GM19328 (cell line): Measurements from ENCODE around the gene ZNF683.
"Not testable (repeated sequence)": the region's sequence is repeated elsewhere in the genome, so short reads cannot be mapped to it uniquely, and the experiment has no call there.

Source experiments
- ATAC-seq: cut with Tn5 transposase; IDR thresholded peaks from one replicate; pipeline ENCODE4 v1.9.1; 2021; ENCODE audit warnings: mild to moderate bottlenecking, moderate library complexity; ENCODE audit not compliant: unreplicated experiment

The ZNF683 gene

DNA sequence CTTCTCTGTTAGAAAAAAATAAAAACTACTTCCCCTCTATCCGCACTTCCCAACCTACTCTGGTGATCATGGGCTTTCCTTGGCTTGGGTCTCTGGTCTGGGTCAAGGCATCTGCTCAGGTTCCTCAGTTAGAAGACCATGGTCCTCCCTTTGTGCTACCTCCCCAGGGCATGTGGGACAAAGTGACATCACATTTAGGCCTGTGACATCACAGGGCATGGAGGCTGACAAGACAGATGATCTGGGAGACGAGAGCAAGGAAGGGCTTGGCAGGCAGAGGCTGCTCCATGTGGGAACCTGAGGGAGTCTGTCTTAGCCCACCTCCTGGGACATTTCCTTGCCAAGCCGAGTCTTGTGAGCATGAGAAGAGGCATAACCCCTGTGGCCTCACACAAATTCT, at the start of gene ZNF683:
Gene ZNF683 (minus strand): TSS at position 140 of the 400 bp plus-strand sequence. CDS start 4,179 bp downstream, outside the sequence.
- not testable (repeated sequence) for ATAC-seq

DNA sequence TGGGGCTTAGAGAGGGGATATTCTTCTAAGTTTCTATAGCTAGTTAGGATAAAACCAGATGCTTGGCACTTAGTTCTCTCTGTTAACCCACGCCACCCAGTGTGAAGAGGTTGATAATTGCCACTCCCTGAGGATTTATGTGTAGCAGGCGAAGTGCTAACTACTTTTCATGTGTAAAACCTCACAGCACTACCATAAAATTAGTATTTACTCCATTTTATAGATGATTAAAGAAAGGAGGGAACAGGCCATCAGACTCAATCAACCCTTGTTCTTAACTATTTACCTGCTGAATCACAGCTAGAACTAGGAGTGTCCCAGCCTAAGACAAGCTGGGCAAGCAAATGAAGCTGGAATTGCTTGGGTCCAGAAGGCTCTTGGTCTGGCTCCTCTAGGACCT, 46.9 kb upstream of the ZNF683 start:
- ATAC-seq: no peak

DNA sequence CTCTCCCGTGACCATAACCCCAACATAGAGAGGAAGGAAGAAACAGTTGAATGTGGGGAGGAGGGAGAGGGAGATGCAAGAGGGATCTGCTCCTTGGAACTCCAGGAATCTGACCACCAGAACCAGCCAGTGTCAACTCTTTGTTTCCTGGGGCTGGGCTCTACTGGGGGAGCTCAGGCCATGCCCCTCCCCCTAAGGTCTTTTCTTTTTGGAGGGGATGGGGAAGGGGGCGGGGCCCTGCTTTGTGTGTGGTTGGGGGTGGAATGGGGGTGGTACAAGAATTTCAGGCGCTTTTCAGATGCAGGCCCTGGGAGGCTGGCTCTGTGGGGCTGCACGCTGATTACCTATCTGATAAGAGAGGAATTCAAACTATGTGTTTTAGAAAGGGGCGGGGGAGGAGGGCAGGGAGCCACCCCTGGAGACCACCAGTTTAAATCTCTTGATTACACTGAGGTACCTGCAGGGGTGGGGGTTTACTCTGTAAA, 46.4 kb upstream of the ZNF683 start:
- no peak for ATAC-seq

DNA sequence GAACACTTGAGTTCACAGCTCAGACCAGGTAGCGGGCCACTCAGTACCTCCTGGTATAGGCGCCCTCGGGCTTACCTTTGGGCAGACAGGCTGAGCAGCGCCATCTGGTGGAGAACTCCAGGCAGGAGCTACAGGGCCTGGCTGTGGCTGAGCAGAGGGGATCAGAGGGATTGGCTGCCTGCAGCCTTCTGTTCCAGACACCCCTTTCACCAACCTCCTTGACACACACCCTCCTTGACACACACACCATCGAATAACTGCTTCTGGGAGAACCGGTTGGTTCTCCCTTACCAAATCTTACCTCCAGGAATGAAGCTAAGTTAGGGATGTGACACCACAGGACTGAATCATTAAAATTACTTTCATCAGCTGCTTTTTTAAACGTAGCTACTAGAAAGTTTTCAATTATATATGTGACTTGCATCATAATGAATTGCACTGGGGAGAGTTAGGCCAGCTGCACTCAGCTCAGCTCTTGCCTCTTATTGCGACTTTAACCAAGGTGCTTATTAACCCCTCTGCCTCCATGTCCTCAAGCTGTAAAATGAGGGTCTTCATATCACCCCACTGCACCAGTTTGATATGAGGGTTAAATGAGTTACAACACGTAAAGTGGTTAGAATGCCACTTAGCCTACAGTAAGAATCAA, 44.7 kb upstream of the ZNF683 start:
- ATAC-seq: no peak

DNA sequence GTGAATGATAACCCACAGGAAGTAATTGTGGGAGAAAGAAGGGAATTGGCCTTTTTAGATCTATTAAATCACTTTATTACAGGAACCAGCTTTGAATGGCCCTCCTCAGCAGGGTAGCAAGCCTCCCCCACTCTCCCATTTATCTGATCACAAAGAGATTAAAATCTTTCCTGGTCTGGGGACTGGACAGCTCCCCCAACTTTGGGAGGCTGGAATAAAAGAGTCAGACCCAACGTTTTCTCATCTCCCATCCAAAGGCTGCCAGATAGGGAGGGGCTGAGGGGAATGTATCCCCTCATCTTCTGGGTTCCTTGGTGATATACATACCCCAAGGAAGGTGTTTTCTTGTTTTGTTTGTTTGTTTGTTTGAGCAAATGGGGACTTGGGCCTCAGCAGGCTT, 40.5 kb upstream of the ZNF683 start:
- no peak for ATAC-seq

DNA sequence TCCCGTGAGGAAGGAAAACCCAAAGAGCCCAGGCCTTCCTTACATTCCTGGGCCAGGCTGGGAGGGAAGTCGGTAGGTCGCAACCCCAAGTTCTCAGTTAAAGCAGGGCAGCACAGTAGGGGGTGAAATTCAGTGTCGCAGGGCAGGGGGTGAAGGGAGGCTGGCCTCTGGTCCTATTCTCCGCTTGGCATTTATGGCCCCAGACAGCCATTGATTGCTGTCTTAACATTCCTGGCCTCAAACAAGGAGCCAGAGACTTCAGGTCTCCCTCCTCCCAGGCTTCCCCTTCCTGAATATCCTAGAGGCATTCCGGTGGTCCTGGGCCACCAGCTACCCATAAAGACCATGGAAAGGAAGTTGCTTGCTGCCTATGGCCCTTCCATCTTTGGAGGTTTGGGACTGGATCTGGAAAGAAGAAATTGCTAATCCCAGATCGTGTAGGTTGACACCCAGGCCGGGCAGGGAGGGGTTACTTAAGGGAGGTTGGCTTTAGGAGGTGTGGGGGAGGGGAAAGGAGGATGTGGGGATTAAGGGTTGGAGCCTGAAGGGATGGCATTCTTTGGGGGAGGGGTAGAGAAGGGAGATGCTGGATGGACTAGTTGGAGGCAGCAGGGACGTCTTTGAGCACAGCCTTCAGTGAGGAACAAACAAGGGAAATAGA, 39.8 kb upstream of the ZNF683 start:
- ATAC-seq: no peak

DNA sequence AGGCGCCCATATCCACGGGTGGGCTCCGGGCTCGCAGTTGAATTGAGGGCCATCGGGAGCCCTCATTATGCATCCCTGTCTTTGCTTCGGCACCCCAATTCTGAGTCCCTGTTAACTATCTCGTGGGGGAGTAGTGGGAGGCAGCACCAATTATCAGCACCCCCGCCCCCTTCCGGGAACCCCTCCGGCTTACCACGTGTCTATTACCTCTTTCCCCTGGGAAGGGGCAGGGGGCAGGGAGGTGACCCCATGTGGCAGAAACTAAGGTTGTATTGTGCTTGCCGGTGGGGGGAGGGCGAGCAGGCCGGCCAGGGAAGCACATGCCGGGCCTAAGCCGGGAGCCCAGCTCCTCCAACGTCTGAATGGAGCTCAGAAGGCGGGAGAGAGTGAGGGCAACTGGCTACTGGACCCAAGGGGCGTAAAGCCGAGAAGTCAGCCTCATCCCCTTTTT, 39.1 kb upstream of the ZNF683 start:
- ATAC-seq: no peak

DNA sequence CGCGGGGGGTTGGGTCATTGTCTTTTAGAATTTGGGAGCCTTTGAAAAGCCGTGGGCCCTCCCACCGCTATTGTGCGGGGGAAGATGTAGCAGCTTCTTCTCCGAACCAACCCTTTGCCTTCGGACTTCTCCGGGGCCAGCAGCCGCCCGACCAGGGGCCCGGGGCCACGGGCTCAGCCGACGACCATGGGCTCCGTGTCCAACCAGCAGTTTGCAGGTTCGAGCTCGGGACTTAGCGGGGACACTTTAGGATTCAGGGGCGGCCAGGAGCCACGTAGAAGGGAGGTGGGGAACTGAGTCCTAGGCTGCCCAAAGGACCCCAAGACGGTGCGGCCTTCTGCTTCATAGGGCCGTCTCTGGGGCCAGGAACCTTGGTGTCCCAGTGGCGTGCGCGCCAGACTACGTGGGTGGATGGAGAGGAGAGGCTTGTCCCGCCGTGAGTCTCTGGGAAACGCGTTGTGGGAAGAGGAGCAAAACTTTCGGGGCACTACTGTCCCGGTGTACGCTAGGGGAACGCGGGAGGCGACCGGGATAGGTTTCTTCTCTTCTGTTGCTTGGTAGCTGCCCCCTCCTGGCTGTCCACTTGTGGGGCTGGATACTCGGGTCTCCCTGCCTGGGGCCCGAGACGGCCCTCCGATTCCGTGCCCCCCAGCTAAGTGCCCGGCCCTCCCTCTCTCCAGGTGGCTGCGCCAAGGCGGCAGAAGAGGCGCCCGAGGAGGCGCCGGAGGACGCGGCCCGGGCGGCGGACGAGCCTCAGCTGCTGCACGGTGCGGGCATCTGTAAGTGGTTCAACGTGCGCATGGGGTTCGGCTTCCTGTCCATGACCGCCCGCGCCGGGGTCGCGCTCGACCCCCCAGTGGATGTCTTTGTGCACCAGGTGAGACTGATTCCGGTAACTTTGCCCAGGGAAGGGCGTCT, 38.4 kb upstream of the ZNF683 start, which contains the start of gene LIN28A:
Gene LIN28A (plus strand): TSS at position 112 of the 918 bp plus-strand sequence. CDS start 75 bp downstream, at position 187.
- no peak for ATAC-seq

DNA sequence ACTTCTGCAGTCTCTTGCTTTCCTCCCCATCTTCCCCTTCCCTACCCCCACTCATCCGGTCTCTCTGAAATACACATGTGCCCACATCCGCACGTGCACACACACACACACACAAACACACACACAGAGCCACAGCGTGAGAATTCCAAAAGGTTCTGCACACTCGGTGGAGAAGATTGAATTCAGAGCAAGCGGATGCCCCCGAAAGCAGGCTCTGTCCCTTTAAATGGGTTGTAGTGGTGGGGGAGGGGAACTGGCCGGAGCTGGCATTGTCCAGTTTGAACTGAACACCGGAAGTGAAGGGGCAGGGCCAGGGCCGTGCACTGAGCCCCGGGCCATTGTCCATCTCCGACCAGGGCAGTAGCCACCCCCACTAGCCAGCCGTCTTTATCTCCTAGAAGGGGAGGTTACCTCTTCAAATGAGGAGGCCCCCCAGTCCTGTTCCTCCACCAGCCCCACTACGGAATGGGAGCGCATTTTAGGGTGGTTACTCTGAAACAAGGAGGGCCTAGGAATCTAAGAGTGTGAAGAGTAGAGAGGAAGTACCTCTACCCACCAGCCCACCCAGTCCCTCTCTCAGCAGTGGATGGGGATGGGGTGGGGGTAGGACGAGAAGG, 36.7 kb upstream of the ZNF683 start:
- ATAC-seq: no peak

DNA sequence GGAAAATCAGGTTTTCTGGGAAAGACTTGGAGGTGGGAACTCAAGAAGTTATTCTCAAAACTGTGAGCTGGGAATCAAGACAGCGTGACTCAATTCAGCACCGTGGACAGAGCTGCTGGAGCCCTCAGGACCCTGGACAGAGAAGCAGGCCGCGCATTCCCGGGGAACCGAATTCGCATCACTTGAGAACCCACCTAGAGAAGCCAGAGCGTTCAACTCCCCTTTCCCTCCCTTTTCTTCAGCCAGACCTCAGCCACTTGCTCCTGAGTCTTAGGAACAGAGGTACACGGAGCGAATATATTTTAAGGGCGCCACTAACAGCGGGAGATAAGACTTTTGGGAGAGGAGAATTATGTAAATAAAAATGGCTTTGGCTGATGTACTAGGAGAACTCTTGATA, 36.1 kb upstream of the ZNF683 start:
- no peak for ATAC-seq

DNA sequence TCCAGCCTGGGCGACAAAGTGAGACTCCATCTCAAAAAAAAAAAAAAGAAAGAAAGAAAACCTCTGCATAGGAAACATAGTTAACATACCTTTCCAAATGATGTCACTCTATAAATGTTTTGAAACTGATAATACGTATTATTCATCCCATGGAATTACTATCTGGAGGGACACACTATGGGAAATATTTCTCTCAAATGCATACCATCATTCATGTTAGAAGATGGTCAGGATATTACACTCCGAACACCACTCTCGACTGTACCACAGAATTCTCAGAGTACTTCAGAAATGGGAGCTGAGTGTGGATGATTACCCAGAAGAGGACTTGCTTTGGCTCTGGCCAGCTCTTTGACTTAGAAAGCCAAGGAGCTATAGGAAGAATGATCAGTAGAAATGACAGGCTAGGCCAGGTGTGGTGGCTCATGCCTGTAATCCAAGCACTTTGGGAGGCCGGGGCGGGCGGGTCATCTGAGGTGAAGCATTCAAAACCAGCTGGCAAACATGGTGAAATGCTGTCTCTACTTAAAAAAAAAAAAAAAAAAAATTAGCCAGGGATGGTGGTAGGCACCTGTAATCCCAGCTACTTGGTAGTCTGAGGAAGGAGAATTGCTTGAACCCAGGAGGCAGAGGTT, 32.8 kb upstream of the ZNF683 start:
- ATAC-seq: no peak

DNA sequence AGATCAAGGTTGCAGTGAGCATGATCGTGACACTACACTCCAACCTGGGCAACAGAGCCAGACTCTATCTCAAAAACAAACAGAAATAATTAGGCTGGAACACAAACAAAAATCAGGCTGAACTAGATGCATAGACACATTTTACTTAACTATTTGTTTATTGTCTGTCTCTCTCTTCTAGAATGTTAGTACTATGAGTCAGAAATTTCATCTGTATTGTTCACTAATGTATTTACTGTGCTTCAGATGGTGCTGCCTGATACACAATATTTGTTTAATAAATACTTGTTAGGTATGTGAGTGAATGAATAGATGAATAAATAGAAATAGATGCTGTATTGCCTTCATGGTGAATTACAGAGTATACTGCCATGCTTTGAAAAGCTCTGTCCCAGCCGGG, 32.1 kb upstream of the ZNF683 start:
- ATAC-seq: no peak

DNA sequence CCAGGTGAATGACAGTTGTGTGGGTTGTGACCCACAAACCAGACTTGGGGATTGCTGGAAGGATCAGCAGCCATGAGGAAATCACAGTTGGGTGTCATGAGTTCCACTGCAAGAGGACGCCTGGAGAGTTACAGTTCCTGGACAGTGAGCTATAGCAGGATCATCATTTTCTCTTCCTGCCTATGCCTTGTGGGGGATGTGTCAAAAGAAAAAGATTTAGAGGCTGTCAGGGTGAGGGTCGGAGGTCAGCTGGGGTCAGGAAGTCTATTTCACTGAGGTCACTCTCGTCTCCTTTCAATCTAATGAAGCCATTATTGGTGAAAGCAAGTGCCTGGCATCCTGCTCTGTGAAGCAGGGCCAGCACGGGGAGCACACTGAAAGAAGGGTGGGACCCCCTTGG, 31.1 kb upstream of the ZNF683 start:
- no peak for ATAC-seq

DNA sequence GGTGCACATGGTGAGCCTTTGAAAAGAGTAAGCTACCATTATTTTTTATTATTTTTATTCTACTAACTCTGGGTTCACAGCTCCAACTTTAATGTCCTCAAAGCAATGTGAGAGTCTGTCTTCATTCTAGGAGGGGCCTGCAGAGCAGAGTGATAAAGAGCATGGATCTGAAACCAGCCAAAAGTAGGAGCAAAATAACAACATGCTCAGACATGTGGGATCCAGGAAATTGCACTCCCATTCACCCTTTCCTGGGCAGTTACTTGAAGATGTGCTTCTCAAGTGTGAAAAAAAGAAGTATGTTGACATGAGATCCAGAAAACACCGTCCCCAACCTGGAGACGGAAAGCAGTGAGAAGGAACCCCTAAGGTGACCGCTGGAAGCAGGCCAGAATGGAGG, 29.3 kb upstream of the ZNF683 start:
- no peak for ATAC-seq

DNA sequence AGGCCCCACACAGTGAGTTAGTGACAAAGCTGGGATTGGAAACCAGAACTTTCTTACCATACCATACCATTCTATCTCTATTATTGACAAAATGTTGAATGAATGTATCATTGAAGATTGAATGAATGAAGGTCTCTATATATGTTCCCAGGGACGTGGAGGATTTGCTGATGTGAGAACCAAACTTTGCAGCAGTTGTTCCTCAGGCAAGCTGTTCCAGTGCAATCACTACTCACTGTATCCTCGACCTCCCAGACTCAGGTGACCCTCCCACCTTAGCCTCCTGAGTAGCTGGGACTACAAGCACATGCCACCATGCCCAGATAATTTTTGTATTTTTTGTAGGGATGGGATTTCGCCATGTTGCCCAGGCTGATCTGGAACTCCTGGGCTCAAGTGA, 26.5 kb upstream of the ZNF683 start:
- no peak for ATAC-seq

DNA sequence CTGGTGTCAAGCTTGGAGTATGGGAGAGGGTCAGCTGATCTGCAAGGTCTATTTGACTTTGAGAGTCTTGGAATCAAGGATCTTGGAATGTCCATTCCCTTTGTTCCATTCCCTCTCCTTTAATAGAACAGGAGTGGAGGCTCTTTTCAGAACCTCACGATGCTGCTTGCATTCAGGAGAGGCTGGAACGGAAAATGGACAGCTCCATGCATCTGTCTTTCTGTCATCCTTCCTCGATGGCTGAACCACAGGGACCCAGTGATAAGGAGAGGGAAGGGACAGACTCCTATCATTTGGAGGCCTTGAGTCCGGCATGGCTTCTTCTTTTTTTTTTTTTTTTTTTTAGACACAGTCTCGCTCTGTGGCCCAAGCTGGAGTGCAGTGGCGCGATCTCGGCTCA, 23.2 kb upstream of the ZNF683 start:
- ATAC-seq: no peak

DNA sequence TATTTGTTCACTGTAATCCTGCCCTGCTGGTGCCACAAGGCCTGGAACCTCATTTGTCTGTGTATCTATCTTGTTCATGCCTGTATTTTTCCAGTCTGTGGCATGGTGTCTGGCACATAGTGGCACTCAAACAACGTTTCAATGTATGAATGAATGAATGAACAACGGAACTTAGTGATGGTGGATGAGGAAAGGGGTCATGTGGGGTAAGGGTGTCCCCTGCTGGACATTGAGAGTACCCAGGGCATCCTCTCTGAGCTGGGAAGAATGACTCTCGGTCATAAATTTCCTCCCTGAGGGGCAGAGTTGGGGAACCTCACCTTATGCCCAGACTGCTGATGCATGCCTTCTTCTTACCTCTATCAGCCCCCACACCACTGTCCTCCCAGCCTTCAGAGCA, 18.9 kb upstream of the ZNF683 start:
- no peak for ATAC-seq

DNA sequence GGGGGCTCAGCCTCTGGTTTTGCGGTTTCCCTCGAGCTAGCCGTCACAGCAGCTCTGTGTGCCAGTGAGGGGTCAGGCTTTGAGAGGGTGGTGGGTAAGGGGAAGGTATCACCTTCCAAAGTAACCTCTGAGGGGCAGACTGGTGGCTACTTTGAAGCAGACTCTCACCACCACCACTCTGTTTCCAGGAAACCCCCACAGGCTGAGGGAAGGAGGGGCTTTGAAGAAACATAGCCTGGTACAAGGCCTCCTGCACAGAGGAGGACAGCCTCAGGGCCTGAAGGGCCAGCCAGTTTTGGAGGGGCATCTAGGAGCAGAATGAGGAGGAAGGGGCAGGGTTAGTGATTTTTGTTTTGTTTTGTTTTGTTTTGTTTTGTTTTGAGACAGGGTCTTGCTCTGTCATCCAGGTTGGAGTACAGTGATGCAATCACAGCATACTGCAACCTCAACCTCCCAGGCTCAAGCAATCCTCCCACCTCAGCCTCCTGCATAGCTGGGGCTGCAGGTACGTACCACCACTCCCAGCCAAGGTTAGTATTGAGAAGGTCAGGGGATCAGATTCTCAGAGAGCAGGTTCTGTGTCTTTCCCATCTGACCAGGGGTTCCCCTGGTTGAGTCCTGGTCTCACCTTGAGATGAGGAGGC, 17.2 kb upstream of the ZNF683 start:
- ATAC-seq: no peak

DNA sequence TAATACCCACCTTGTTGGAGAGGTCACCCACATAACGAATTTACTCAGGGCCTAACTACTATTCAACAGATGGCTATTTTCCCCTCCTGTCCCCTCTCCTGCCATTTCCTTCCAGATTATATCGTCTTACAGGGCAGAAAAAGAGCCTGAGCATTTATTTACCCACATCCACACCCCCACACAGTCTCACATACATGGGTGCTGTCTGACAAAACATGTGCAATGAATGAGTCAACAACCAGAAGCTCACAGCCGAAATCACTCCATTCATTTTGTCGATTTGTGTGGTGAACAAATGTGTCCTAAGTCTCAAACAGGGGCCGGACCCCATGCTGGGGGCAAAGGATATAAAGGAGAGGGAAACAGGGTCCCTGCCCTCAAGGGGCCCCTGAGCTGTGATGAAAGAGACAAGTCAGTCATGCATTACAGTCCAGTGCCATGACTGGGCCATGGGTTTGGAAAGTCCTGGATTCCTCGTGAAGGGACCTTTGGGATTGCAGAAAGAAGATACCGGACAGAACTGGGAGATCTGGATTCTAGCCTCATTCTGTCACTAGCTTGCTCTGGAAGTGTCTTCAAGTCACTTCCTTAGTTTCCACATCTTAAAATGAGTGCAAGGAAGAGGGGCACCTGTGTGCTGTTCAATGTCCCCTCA, 16.4 kb upstream of the ZNF683 start:
- ATAC-seq: no peak
